T-cell (primary cell): ENCODE data around the gene CHRNG. TPM values are rescaled to one million over a fixed set of nuclear protein-coding genes. Genes with fewer than 3 reads are reported as not detected.

ENCODE experiments used
- ATAC-seq, 4 experiments: fragments of 200-7000 bp in 3 of 4; fragments of 150-1000 bp in 1 of 4; cut with Tn5 transposase; replicated peaks in 1 of 4; 1 replicate in 3 of 4; 2 replicates in 1 of 4; pipeline ENCODE4 v1.10.0; 2021; ENCODE audit warnings: moderate library complexity in 3 of 4, mild to moderate bottlenecking in 2 of 4, moderate number of reproducible peaks in 1 of 4
- CTCF ChIA-PET, 2 donors: fragments of 300-600 bp; sonication (Branson Sonifier 250); formaldehyde crosslinking; loops; one replicate each; lab custom pipeline; 2022; ENCODE audit warnings: antibody characterized with exemption in 2 of 2; lab: Charles Lee
- POLR2A ChIA-PET, 2 donors: fragments of 300-600 bp; sonication (Branson Sonifier 250); formaldehyde crosslinking; loops; one replicate each; lab custom pipeline; 2022; ENCODE audit warnings: antibody characterized with exemption in 2 of 2; lab: Charles Lee
- DNase-seq, 35 experiments: peaks; one replicate each; pipeline versions ENCODE4 v3.0.0 to v3.0.0-alpha.2; 2013 to 2023
- H3K27ac ChIP-seq: one replicate; pipeline ENCODE4 v1.5.1; 2013; ENCODE audit warnings: low read length
- H3K27me3 ChIP-seq, 2 experiments: replicated peaks in 1 of 2; 1 replicate in 1 of 2; 2 replicates in 1 of 2; pipeline versions ENCODE4 v1.6.1 to v1.7.0; 2013; ENCODE audit warnings: low read length in 1 of 2, mixed read lengths in 1 of 2; ENCODE audit not compliant: control insufficient read depth in 2 of 2, insufficient read depth in 2 of 2; ENCODE audit errors: extremely low read depth in 1 of 2
- H3K36me3 ChIP-seq, 2 donors: 1 replicate in 1 of 2; 2 replicates in 1 of 2; pipeline versions ENCODE4 v1.6.1 to v1.7.0; 2013; ENCODE audit warnings: low read length in 1 of 2; ENCODE audit not compliant: control insufficient read depth in 2 of 2, insufficient read depth in 1 of 2; ENCODE audit errors: extremely low read depth in 1 of 2
- H3K4me1 ChIP-seq, 2 experiments: 1 replicate in 1 of 2; 2 replicates in 1 of 2; pipeline versions ENCODE4 v1.6.1 to v1.7.0; 2013; ENCODE audit warnings: low read length in 2 of 2, mixed read lengths in 1 of 2; ENCODE audit not compliant: insufficient read depth in 2 of 2, control insufficient read depth in 1 of 2; ENCODE audit errors: extremely low read depth in 1 of 2
- H3K4me3 ChIP-seq, 2 donors: 1 replicate in 1 of 2; 2 replicates in 1 of 2; pipeline versions ENCODE4 v1.5.1 to v1.7.0; 2013; ENCODE audit warnings: mild to moderate bottlenecking in 2 of 2, low read length in 1 of 2, moderate library complexity in 1 of 2; ENCODE audit not compliant: control insufficient read depth in 1 of 2; ENCODE audit errors: extremely low read depth in 1 of 2
- H3K9me3 ChIP-seq: 2 replicates; pipeline ENCODE4 v1.7.0; 2013
- H3K27ac Mint-ChIP-seq, 2 donors: one replicate each; pipeline ENCODE4 v1.8.0; 2020 to 2021; ENCODE audit warnings: mild to moderate bottlenecking in 2 of 2, mixed read lengths in 2 of 2
- H3K27me3 Mint-ChIP-seq, 2 donors: one replicate each; pipeline ENCODE4 v1.8.0; 2021 to 2022; ENCODE audit warnings: mixed read lengths in 2 of 2
- H3K36me3 Mint-ChIP-seq: one replicate; pipeline ENCODE4 v1.8.0; 2021; ENCODE audit warnings: mixed read lengths
- H3K4me1 Mint-ChIP-seq, 3 donors: one replicate each; pipeline ENCODE4 v1.8.0; 2020 to 2022; ENCODE audit warnings: mixed read lengths in 3 of 3, mild to moderate bottlenecking in 1 of 3
- H3K4me3 Mint-ChIP-seq, 3 donors: one replicate each; pipeline ENCODE4 v1.8.0; 2020 to 2022; ENCODE audit warnings: mild to moderate bottlenecking in 3 of 3, mixed read lengths in 3 of 3, moderate library complexity in 3 of 3
- H3K9me3 Mint-ChIP-seq, 3 donors: one replicate each; pipeline ENCODE4 v1.8.0; 2020 to 2022; ENCODE audit warnings: mixed read lengths in 3 of 3
- WGBS: methylation state at CpG from one replicate; pipeline ENCODE4 v1.1.5; 2013; ENCODE audit warnings: missing lambda C conversion rate; ENCODE audit not compliant: insufficient coverage; 5-methylcytosine and 5-hydroxymethylcytosine counted together
- total RNA-seq, 35 experiments: library from RNA in 6 of 35; stranded (reverse) in 6 of 35; fragments of 120-200 nt in 1 of 35; gene quantifications; one replicate each; pipeline versions ENCODE4 v1.2.1 to v1.2.4 and lab custom pipeline; 2013 to 2026

CHRNG gene
- total RNA-seq, 5 donors from 2014 or later (not counting 1 experiment from before 2014, with no cell fraction given) = not detected

GRCh38 chr2:232493701-232494474 is 45.6 kb upstream of the CHRNG start:
- CTCF ChIA-PET = no interaction called here
- ATAC-seq (no peak), DNase-seq (no peak)
- H3K9me3 ChIP-seq = no peaks in the 10 kb centered on the region
- no peak overlapping the region for H3K27ac ChIP-seq
- H3K9me3 Mint-ChIP-seq = no peaks in the 10 kb centered on the region
- H3K36me3 Mint-ChIP-seq = no peaks in the 10 kb centered on the region
- H3K4me3 Mint-ChIP-seq = no peak overlapping the region
- H3K4me1 Mint-ChIP-seq = peaks cover 0 to 3% (median 0%) of the 10 kb centered on the region in 3 donors
- WGBS = 74% methylated on average over 6 of the region's 10 CpGs
- no peaks in the 10 kb centered on the region for H3K4me1 ChIP-seq
- H3K36me3 ChIP-seq = no peaks in the 10 kb centered on the region
- peaks cover 0 to 55% of the 10 kb centered on the region in 2 experiments for H3K27me3 ChIP-seq
- H3K27ac Mint-ChIP-seq = no peak overlapping the region
- H3K4me3 ChIP-seq = no peak overlapping the region
- H3K27me3 Mint-ChIP-seq = peaks cover 18 to 28% of the 10 kb centered on the region in 2 donors
- POLR2A ChIA-PET = no interaction called here

DNA sequence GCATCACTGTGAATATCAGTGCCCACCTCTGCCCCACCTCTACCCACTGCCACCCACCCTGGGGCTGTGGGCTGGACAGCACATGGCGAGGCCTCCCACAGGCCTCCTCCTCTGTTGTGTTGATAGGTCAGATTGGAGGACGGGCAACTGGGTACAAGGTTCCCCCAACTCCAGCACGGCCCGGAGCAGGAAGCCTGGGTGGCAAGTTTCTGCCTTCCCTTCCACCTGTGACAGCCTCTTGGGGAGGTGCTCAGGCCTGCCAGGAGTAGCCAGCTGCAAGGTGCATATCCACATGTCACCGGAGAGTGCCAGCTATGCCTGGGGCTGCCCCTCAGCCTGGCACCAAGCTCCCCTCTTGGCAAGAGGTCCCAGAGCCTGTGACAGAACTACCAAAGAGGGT is 45.0 kb upstream of the CHRNG start:
- peaks cover 0 to 57% of the 10 kb centered on the region in 2 experiments for H3K27me3 ChIP-seq
- WGBS = 94% methylated on average over 3 of the region's 5 CpGs
- ChIA-PET CTCF (no interaction called here), POLR2A (interaction anchor here in 1 of 2 donors (0.6 kb wide), 1 partner anchor 371 kb away, joined by 4 read pairs; no protein-coding TSS in a partner anchor)
- no peaks in the 10 kb centered on the region for H3K4me1 ChIP-seq
- H3K9me3 ChIP-seq = no peaks in the 10 kb centered on the region
- Mint-ChIP-seq H3K27me3 (peaks cover 14 to 24% of the 10 kb centered on the region in 2 donors), H3K36me3 (no peaks in the 10 kb centered on the region), H3K9me3 (no peaks in the 10 kb centered on the region), H3K27ac (no peak overlapping the region), H3K4me1 (peaks cover 0 to 1% (median 0%) of the 10 kb centered on the region in 3 donors), H3K4me3 (no peak overlapping the region)
- no peak overlapping the region for H3K4me3 ChIP-seq
- DNase-seq (no peak), ATAC-seq (no peak)
- H3K27ac ChIP-seq = no peak overlapping the region
- H3K36me3 ChIP-seq = no peaks in the 10 kb centered on the region

DNA sequence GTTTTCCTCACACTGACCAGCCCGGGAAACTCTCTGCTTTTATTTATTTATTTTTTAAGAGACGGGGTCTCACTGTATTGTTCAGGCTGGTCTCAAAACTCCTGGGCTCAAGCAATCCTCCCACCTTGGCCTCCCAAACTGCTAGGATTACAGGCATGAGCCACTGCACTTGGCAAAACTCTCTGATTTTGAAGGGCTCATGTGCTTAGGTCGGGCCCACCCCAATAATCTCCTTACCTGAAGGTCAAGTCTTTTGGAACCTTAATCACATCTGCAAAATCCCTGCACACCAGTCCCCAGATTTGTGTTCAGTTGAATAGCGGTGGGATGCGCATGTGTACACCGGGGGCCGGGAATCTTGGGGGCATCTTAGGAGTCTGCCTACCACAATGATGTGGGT is 44.2 kb upstream of the CHRNG start:
- peaks cover 0 to 56% of the 10 kb centered on the region in 2 experiments for H3K27me3 ChIP-seq
- Mint-ChIP-seq H3K36me3 (no peaks in the 10 kb centered on the region), H3K4me1 (no peaks in the 10 kb centered on the region), H3K9me3 (no peaks in the 10 kb centered on the region), H3K27ac (no peak overlapping the region), H3K27me3 (peaks cover 13 to 23% of the 10 kb centered on the region in 2 donors), H3K4me3 (no peak overlapping the region)
- WGBS = 79% methylated on average over 7 of the region's 7 CpGs
- ATAC-seq = no peak
- DNase-seq = no peak
- no peak overlapping the region for H3K27ac ChIP-seq
- CTCF ChIA-PET = no interaction called here
- POLR2A ChIA-PET = interaction anchor here in 1 of 2 donors (0.6 kb wide), 1 partner anchor 372 kb away, joined by 4 read pairs; no protein-coding TSS in a partner anchor
- H3K4me1 ChIP-seq = no peaks in the 10 kb centered on the region
- H3K4me3 ChIP-seq = no peak overlapping the region
- H3K9me3 ChIP-seq = no peaks in the 10 kb centered on the region
- no peaks in the 10 kb centered on the region for H3K36me3 ChIP-seq

DNA sequence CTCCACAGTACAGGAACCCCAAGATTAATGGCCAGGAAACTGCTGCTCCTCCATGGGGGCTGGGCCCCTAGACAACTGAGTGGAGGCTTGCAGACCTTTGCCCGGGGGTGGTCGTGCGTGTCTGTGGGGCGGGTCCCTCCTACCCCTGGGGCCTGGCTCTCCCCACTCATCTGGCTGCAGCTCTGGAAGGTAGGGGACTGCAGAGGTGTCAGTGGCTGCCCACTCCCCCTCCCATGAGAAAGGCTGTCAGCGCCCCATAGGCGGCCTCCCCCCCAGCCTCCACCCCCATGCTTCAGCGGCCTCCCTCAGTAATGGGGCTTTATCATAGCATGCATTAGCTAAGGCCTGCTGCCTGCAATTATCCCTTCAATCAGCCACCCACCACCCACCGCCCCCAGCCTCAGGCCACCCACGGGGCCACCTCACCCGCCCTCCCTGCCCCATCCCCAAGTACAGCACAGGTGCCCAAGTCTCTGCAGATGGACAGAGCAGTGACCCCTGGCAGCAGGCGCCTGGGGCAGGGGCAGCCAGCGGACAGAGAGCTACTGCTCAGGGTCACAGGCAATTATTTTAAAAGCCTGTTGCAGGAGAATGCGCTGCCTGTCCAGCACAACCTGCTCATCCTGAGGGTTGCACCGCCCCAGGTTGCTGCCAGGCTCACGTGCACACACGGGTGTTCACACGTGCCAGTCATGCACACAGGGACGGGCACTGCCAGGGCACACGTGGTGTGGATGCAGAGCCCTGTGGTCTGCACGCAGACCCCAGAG is 42.8 kb upstream of the CHRNG start:
- no peaks in the 10 kb centered on the region for H3K4me1 ChIP-seq
- ATAC-seq (no peak), DNase-seq (no peak)
- no peaks in the 10 kb centered on the region for H3K9me3 Mint-ChIP-seq
- H3K4me3 ChIP-seq = no peak overlapping the region
- peaks cover 0 to 58% of the 10 kb centered on the region in 2 experiments for H3K27me3 ChIP-seq
- no peak overlapping the region for H3K4me3 Mint-ChIP-seq
- H3K27ac ChIP-seq = no peak overlapping the region
- WGBS = 82% methylated on average over 13 of the region's 20 CpGs
- peaks cover 9 to 30% of the 10 kb centered on the region in 2 donors for H3K27me3 Mint-ChIP-seq
- CTCF ChIA-PET = no interaction called here
- H3K27ac Mint-ChIP-seq = no peak overlapping the region
- H3K36me3 ChIP-seq = no peaks in the 10 kb centered on the region
- H3K9me3 ChIP-seq = no peaks in the 10 kb centered on the region
- H3K4me1 Mint-ChIP-seq = no peaks in the 10 kb centered on the region
- H3K36me3 Mint-ChIP-seq = no peaks in the 10 kb centered on the region
- POLR2A ChIA-PET = no interaction called here

DNA sequence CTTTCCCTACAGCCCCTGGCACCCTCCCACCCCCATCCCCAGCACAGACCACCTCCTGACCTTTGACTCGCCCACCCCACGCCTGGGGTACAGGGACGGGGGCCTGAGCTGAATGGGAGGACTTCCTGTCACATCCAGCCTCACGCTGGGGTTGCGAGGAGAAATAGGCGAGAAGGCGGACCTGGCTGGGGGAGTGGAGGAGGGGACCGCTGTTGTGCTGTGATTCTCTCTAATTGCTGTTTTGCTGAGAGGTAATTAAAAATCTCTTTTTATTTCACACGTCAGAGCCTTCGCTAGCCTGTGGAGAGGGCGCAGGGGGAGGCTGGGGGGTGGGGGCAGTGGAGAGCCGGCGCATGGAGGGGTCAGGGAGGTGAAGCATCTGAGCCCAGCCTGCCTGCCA is 42.1 kb upstream of the CHRNG start:
- H3K9me3 ChIP-seq = no peaks in the 10 kb centered on the region
- Mint-ChIP-seq H3K4me1 (peaks cover under 1 to 1% (median under 1%) of the 10 kb centered on the region in 3 donors), H3K36me3 (no peaks in the 10 kb centered on the region), H3K9me3 (no peaks in the 10 kb centered on the region), H3K4me3 (no peak overlapping the region), H3K27ac (no peak overlapping the region), H3K27me3 (peaks cover 10 to 35% of the 10 kb centered on the region in 2 donors)
- ChIA-PET CTCF (no interaction called here), POLR2A (no interaction called here)
- H3K27ac ChIP-seq = no peak overlapping the region
- ATAC-seq (no peak), DNase-seq (no peak)
- no peaks in the 10 kb centered on the region for H3K36me3 ChIP-seq
- H3K4me3 ChIP-seq = no peak overlapping the region
- peaks cover 0 to 63% of the 10 kb centered on the region in 2 experiments for H3K27me3 ChIP-seq
- peaks cover 0 to under 1% of the 10 kb centered on the region in 2 experiments for H3K4me1 ChIP-seq
- 91% methylated on average over 10 of the region's 13 CpGs for WGBS

DNA sequence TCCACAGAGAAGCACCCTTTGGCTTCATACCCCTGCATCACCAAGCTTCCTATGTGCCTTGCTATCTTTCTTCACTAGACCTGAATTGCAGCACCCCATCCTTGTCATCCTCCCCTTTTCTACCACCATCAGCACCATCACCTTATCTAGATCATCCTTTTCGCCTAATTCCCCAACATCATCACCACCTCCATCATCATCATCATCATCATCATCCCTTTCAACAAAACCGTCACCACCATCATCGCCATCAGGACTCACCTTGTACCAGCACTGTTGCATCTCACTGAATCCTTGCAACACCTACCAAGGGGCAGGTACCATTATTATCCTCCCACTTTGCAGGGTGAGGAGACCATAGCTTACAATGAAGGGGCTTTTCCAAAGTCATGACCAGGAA is 41.0 kb upstream of the CHRNG start:
- H3K27me3 Mint-ChIP-seq = peaks cover 10 to 36% of the 10 kb centered on the region in 2 donors
- peaks cover 0 to 10% of the 10 kb centered on the region in 2 experiments for H3K4me1 ChIP-seq
- H3K9me3 Mint-ChIP-seq = no peaks in the 10 kb centered on the region
- H3K27ac Mint-ChIP-seq = no peak overlapping the region
- no peak overlapping the region for H3K4me3 Mint-ChIP-seq
- H3K36me3 Mint-ChIP-seq = no peaks in the 10 kb centered on the region
- H3K36me3 ChIP-seq = no peaks in the 10 kb centered on the region
- DNase-seq (no peak), ATAC-seq (no peak)
- H3K4me3 ChIP-seq = no peak overlapping the region
- H3K27me3 ChIP-seq = peaks cover 0 to 60% of the 10 kb centered on the region in 2 experiments
- H3K4me1 Mint-ChIP-seq = peaks cover 4 to 6% (median 6%) of the 10 kb centered on the region in 3 donors
- no peaks in the 10 kb centered on the region for H3K9me3 ChIP-seq
- 70% methylated on average over 3 of the region's 3 CpGs for WGBS
- ChIA-PET CTCF (no interaction called here), POLR2A (no interaction called here)
- H3K27ac ChIP-seq = no peak overlapping the region
